ENCODE data around the gene DCAF8. TPM values are rescaled to one million over a fixed set of nuclear protein-coding genes. Genes with fewer than 3 reads are reported as not detected.

DCAF8 gene
- total RNA-seq, 1 donor from 2014 or later, result 130 TPM

- Mint-ChIP-seq H3K36me3 (ENCODE audit: low read depth) (peaks cover 9% of the 10 kb centered on the region), H3K27me3 (ENCODE audit: low read depth) (no peaks in the 10 kb centered on the region), H3K4me1 (peaks cover 16% of the 10 kb centered on the region), H3K4me3 (no peak overlapping the region), H3K9me3 (no peaks in the 10 kb centered on the region), H3K27ac (ENCODE audit: unreplicated experiment) (peak overlapping the region; percentile 67)
- no peak for TF ChIP-seq CTCF (conservative IDR thresholded peaks at IDR 0.05)
- no peak for DNase-seq (ENCODE audit: low read depth, low spot score)
Measured at GRCh38 chr1:160217481-160218051, 44.8 kb downstream of the DCAF8 start.

GRCh38 chr1:160216301-160216700 is 46.0 kb downstream of the DCAF8 start:
- H3K27me3 Mint-ChIP-seq (ENCODE audit: low read depth), result no peaks in the 10 kb centered on the region
- H3K27ac Mint-ChIP-seq (ENCODE audit: unreplicated experiment), result no peak overlapping the region
- H3K4me1 Mint-ChIP-seq, result peaks cover 22% of the 10 kb centered on the region
- H3K36me3 Mint-ChIP-seq (ENCODE audit: low read depth), result peaks cover 15% of the 10 kb centered on the region
- no peaks in the 10 kb centered on the region for H3K9me3 Mint-ChIP-seq
- no peak for TF ChIP-seq CTCF (conservative IDR thresholded peaks at IDR 0.05)
- DNase-seq (ENCODE audit: low read depth, low spot score), result no peak
- no peak overlapping the region for H3K4me3 Mint-ChIP-seq

- Mint-ChIP-seq H3K27me3 (ENCODE audit: low read depth) (no peaks in the 10 kb centered on the region), H3K27ac (ENCODE audit: unreplicated experiment) (peak overlapping the region; percentile 82), H3K9me3 (no peaks in the 10 kb centered on the region), H3K4me3 (peak overlapping the region; percentile 68), H3K36me3 (ENCODE audit: low read depth) (peaks cover 16% of the 10 kb centered on the region), H3K4me1 (peaks cover 38% of the 10 kb centered on the region)
- TF ChIP-seq CTCF (conservative IDR thresholded peaks at IDR 0.05), result no peak
- DNase-seq (ENCODE audit: low read depth, low spot score), result no peak
Measured at GRCh38 chr1:160214481-160215140, 47.7 kb downstream of the DCAF8 start.

GRCh38 chr1:160211046-160211790 is 51.1 kb downstream of the DCAF8 start:
- Mint-ChIP-seq H3K9me3 (no peaks in the 10 kb centered on the region), H3K36me3 (ENCODE audit: low read depth) (peaks cover 19% of the 10 kb centered on the region), H3K27ac (ENCODE audit: unreplicated experiment) (peak overlapping the region; percentile 78), H3K4me1 (peaks cover 56% of the 10 kb centered on the region), H3K27me3 (ENCODE audit: low read depth) (no peaks in the 10 kb centered on the region), H3K4me3 (peak overlapping the region; percentile 23)
- TF ChIP-seq CTCF (conservative IDR thresholded peaks at IDR 0.05), result no peak
- peak; percentile 45 for DNase-seq (ENCODE audit: low read depth, low spot score)

- peak overlapping the region; percentile 78 for H3K27ac Mint-ChIP-seq (ENCODE audit: unreplicated experiment)
- no peak for DNase-seq (ENCODE audit: low read depth, low spot score)
- H3K27me3 Mint-ChIP-seq (ENCODE audit: low read depth), result no peaks in the 10 kb centered on the region
- H3K4me3 Mint-ChIP-seq, result peak overlapping the region; percentile 73
- no peaks in the 10 kb centered on the region for H3K9me3 Mint-ChIP-seq
- TF ChIP-seq CTCF (conservative IDR thresholded peaks at IDR 0.05), result no peak
- peaks cover 19% of the 10 kb centered on the region for H3K36me3 Mint-ChIP-seq (ENCODE audit: low read depth)
- peaks cover 60% of the 10 kb centered on the region for H3K4me1 Mint-ChIP-seq
Measured at GRCh38 chr1:160210561-160210960, 51.8 kb downstream of the DCAF8 start.
